Smooth muscle cell (in vitro differentiated cells): Measurements from ENCODE around the gene DFFB. TPM values are rescaled to one million over a fixed set of nuclear protein-coding genes. Genes with fewer than 3 reads are reported as not detected.

Experiments used
- DNase-seq: peaks from one replicate; lab custom pipeline; 2025; ENCODE audit not compliant: unreplicated experiment; lab: John Stamatoyannopoulos, UW
- H2AFZ ChIP-seq: fragments of 200-600 bp; sonication (generic); 2 replicates; pipeline ENCODE4 v1.6.0; 2016; ENCODE audit warnings: antibody characterized with exemption, low read depth, mild to moderate bottlenecking
- H3F3A ChIP-seq: fragments of 200-600 bp; sonication (generic); 2 replicates; pipeline ENCODE4 v1.6.0; 2017; ENCODE audit warnings: antibody characterized with exemption, low read depth
- H3K27ac ChIP-seq: fragments of 200-600 bp; sonication (generic); 2 replicates; pipeline ENCODE4 v1.5.1; 2016; ENCODE audit warnings: low read depth, mild to moderate bottlenecking
- H3K27me3 ChIP-seq: fragments of 200-600 bp; sonication (generic); 2 replicates; pipeline ENCODE4 v1.6.1; 2016; ENCODE audit warnings: low read depth, mild to moderate bottlenecking
- H3K36me3 ChIP-seq: fragments of 200-600 bp; sonication (generic); 2 replicates; pipeline ENCODE4 v1.5.1; 2016; ENCODE audit warnings: low read depth
- H3K4me1 ChIP-seq: fragments of 200-600 bp; sonication (generic); 2 replicates; pipeline ENCODE4 v1.5.1; 2016; ENCODE audit warnings: low read depth
- H3K4me2 ChIP-seq: fragments of 200-600 bp; sonication (generic); 2 replicates; pipeline ENCODE4 v1.6.0; 2016; ENCODE audit warnings: mild to moderate bottlenecking
- H3K4me3 ChIP-seq: fragments of 200-600 bp; sonication (generic); 2 replicates; pipeline ENCODE4 v1.5.1; 2016; ENCODE audit warnings: mild to moderate bottlenecking
- H3K79me2 ChIP-seq: fragments of 200-600 bp; sonication (generic); 2 replicates; pipeline ENCODE4 v1.6.0; 2016; ENCODE audit warnings: low read depth, mild to moderate bottlenecking
- H3K9ac ChIP-seq: fragments of 200-600 bp; sonication (generic); 2 replicates; pipeline ENCODE4 v1.6.0; 2016; ENCODE audit warnings: low read depth
- H3K9me3 ChIP-seq: fragments of 200-600 bp; sonication (generic); replicated peaks from 2 replicates; pipeline ENCODE4 v1.5.1; 2016; ENCODE audit warnings: low read depth
- H4K20me1 ChIP-seq: fragments of 200-600 bp; sonication (generic); 2 replicates; pipeline ENCODE4 v1.6.0; 2016; ENCODE audit warnings: low read depth
- WGBS: methylation state at CpG from one replicate; pipeline ENCODE4 v1.1.7; 2016; ENCODE audit warnings: low lambda C conversion rate; 5-methylcytosine and 5-hydroxymethylcytosine counted together
- polyA plus RNA-seq: library from polyadenylated mRNA; unstranded; fragments of >200 nt; fragmentation: Nextera tagmentation; extraction: Ambion mirVana; gene quantifications from 2 replicates; pipeline ENCODE4 v1.2.1, GENCODE V29; 2016
- total RNA-seq: library from RNA; depleted of rRNA; stranded (reverse); fragments of >200 nt; gene quantifications from 2 replicates; pipeline ENCODE4 v1.2.3, GENCODE V29; 2014
- TF ChIP-seq, protein P1 (sequence below): fragments of 200-600 bp; sonication (generic); IDR thresholded peaks from 2 replicates; pipeline ENCODE4 v1.5.1; 2017; ENCODE audit warnings: borderline replicate concordance, mild to moderate bottlenecking, antibody characterized with exemption; ENCODE audit not compliant: insufficient read depth, poor library complexity, severe bottlenecking

Gene DFFB
- total and polyA plus RNA-seq, 2 experiments from 2014 or later, result 3.3 to 4.5 TPM

DNA sequence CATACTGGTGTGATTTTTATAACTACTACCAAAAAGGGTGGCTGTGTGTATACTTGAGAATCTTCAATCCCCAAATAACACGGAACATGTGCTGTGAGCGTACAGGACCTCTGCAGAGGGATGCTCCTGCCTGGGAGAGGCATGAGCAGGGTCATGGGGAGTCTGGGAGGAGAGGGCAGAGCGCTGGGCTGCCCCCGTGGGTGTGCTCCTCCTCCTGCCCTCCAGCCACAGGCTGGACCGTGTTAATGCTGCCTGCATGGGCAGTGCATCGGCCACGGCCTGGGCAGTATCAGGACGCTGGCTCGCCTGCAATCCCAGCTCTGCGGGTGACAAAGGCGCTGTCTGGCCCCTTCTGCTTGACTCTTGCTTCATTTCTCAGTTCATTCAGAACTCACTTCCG is 6.4 kb upstream of the DFFB start:
- Histone ChIP-seq H3K9me3 (no peaks in the 10 kb centered on the region), H3K36me3 (peaks cover 5% of the 10 kb centered on the region), H3K27ac (no peak overlapping the region), H3K27me3 (no peaks in the 10 kb centered on the region), H3K4me2 (no peak overlapping the region), H3K9ac (no peak overlapping the region), H4K20me1 (peaks cover 31% of the 10 kb centered on the region), H3K4me3 (no peak overlapping the region), H3K4me1 (peaks cover 2% of the 10 kb centered on the region), H3K79me2 (peaks cover 32% of the 10 kb centered on the region), H3F3A (no peaks in the 10 kb centered on the region), H2AFZ (no peak overlapping the region)
- WGBS, result 90% methylated on average over 12 of the region's 12 CpGs
- TF ChIP-seq, protein P1, sequence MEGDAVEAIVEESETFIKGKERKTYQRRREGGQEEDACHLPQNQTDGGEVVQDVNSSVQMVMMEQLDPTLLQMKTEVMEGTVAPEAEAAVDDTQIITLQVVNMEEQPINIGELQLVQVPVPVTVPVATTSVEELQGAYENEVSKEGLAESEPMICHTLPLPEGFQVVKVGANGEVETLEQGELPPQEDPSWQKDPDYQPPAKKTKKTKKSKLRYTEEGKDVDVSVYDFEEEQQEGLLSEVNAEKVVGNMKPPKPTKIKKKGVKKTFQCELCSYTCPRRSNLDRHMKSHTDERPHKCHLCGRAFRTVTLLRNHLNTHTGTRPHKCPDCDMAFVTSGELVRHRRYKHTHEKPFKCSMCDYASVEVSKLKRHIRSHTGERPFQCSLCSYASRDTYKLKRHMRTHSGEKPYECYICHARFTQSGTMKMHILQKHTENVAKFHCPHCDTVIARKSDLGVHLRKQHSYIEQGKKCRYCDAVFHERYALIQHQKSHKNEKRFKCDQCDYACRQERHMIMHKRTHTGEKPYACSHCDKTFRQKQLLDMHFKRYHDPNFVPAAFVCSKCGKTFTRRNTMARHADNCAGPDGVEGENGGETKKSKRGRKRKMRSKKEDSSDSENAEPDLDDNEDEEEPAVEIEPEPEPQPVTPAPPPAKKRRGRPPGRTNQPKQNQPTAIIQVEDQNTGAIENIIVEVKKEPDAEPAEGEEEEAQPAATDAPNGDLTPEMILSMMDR, result no peak
- DNase-seq, result no peak

DNA sequence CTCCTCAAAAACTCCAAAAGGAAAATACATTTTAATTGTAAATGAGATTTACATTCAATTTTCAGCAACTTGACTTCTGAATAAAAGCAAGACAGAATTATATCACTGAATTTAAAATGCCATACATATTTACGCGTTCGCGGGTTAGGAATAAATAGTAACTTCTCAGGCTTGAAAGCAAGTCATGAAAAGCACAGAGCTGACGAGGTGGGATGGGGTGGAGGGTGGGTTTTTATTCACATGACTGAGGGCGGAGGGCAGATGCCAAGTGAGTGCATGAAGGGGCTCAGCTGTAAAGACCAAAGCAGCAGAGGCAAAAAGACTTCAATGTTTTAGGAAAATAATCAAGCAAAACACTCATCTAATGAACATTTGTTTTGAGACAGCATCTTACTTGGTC is 6.0 kb upstream of the DFFB start:
- H3K27me3 ChIP-seq, result no peaks in the 10 kb centered on the region
- peaks cover 5% of the 10 kb centered on the region for H3K4me1 ChIP-seq
- no peak overlapping the region for H3K9ac ChIP-seq
- H2AFZ ChIP-seq, result no peak overlapping the region
- no peak overlapping the region for H3K4me2 ChIP-seq
- H4K20me1 ChIP-seq, result peaks cover 35% of the 10 kb centered on the region
- no peak overlapping the region for H3K4me3 ChIP-seq
- peaks cover 36% of the 10 kb centered on the region for H3K79me2 ChIP-seq
- H3F3A ChIP-seq, result no peaks in the 10 kb centered on the region
- no peak for DNase-seq
- H3K27ac ChIP-seq, result no peak overlapping the region
- H3K36me3 ChIP-seq, result peaks cover 5% of the 10 kb centered on the region
- no peaks in the 10 kb centered on the region for H3K9me3 ChIP-seq
- TF ChIP-seq, protein P1, result no peak
- over 99% methylated on average over 6 of the region's 6 CpGs for WGBS

DNA sequence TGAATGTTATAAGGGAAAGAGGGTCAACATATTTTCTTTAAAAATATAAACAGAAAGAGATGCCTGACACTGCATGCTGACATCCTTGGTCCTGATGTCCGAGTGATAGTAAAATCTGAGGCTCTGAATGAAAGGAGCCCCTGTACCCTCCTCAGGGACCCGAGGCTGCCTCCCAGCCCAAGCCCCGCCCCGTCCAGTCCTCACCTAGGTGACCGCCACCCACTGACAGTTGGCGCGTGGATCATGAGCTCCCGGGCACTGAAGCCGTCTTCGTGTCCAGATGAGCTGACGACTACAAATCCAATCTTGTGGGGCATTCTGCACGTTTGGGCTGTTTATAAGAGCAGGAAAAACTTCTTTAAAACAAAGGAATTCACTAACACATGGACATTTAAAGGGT is 5.2 kb upstream of the DFFB start:
- TF ChIP-seq, protein P1, result no peak

DNA sequence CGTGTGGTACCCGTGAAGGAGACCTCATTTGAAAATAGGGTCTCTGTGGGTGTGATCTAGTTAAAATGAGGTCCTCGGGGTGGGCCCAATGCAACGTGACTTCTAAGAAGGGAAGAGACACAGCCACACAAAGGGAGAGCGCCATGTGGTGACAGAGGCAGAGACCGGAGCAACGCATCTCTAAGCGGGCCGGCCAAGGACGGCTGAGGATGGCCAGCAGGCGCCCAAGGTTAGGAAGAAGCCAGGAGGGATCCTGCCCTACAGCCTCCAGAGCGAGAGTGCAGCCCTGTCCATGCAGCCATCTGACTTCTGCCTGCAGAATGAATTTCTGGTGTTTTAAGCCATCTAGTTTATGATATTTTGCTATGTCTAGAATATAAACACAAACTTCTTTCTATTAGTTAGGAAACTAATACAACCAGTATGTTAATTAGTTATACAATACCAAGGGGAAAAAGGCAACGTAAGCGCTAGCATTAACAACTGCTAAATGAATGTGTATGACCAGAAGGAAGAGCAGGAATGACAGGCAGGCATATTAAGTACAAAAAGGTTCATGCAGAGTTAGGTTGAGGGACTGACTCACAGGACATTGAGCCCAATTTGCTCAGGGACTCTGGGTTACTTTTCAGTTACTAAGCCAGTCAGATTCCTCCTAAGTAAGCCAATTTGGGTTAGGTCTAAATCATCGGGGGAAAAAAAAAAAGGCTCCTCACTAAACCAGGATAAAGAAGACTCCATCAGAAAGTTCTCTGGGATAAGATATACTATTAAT is 4.4 kb upstream of the DFFB start:
- no peaks in the 10 kb centered on the region for H3F3A ChIP-seq
- TF ChIP-seq, protein P1, result no peak
- 86% methylated on average over 15 of the region's 15 CpGs for WGBS
- no peaks in the 10 kb centered on the region for H3K36me3 ChIP-seq
- H3K9ac ChIP-seq, result no peak overlapping the region
- peaks cover 38% of the 10 kb centered on the region for H3K79me2 ChIP-seq
- H3K4me2 ChIP-seq, result no peak overlapping the region
- no peaks in the 10 kb centered on the region for H3K27me3 ChIP-seq
- peaks cover 36% of the 10 kb centered on the region for H4K20me1 ChIP-seq
- no peak overlapping the region for H3K27ac ChIP-seq
- no peaks in the 10 kb centered on the region for H3K9me3 ChIP-seq
- H3K4me3 ChIP-seq, result no peak overlapping the region
- H2AFZ ChIP-seq, result no peak overlapping the region
- DNase-seq, result no peak
- peaks cover 5% of the 10 kb centered on the region for H3K4me1 ChIP-seq

More for the DNA sequence above, 5.2 kb upstream of the DFFB start:
- Histone ChIP-seq H4K20me1 (peaks cover 36% of the 10 kb centered on the region), H3K4me3 (no peak overlapping the region), H3K9me3 (no peaks in the 10 kb centered on the region), H3K4me2 (no peak overlapping the region), H3F3A (no peaks in the 10 kb centered on the region), H3K4me1 (peaks cover 5% of the 10 kb centered on the region), H2AFZ (no peak overlapping the region), H3K27me3 (no peaks in the 10 kb centered on the region), H3K9ac (no peak overlapping the region), H3K79me2 (peaks cover 38% of the 10 kb centered on the region), H3K27ac (no peak overlapping the region), H3K36me3 (peaks cover 5% of the 10 kb centered on the region)
- 93% methylated on average over 12 of the region's 12 CpGs for WGBS
- no peak for DNase-seq
